Measurements from ENCODE around the gene ALDOC.
"Not testable (repeated sequence)": the region's sequence is repeated elsewhere in the genome, so short reads cannot be mapped to it uniquely, and the experiment has no call there.

Gene ALDOC

DNA sequence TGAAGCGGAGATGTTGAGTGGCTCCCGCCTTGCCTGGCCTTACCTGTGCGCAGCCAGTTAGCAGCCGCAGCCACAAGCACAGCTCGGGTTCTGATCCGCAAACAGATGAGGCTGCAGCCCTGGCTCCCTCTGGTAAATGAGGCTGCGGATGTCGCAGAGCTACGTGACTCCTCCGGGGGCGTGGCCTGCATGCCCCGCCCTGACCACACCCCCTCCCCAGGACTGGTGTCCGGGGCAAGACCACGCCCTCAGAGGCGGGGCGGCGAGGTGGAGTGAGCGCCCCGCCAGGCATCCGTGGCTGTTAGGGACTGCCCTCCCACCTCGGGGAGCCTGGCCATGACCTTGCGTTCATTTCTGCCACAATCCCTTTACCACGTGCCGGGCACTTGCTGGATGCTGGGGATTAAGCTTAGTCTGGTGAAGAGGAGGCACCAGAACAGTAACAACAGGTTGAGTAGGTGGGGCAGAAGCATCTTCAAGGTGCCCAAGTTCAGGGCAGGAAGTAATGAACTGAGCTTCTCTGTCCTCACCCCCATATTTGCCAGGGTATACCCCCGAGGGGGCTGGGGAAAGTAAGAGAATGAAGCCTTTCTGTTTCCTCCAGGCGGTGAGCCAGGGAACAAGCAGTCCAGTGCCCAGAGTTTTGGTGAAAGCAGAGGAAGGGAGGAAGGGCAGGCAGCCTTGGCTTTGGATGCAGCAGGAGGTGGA lies at the start of gene ALDOC:
TSS of gene ALDOC (minus strand) at position 138 of the 708 bp plus-strand sequence. CDS start 1,363 bp downstream, outside the sequence.
- peak; percentile 86 for DNase-seq

DNA sequence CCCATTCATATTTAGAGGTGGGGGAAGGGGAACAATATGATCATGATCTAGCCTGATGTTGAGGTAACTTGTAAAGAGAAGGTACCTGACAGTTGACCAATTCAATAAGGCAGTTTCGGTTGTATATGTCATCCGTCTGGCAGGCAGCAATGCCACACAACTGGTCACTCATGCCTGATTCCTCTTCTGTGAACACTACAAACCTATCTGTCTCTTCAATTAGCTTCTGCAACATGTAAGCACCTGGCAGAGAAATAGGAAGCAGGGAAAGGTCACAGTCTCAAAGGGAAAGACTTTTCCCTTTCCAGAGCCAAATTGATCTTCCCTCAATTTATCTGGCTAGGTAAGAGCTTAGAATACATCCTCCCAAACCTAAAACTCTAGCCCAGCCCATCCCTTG lies 47.5 kb upstream of the ALDOC start:
- no peak for DNase-seq

DNA sequence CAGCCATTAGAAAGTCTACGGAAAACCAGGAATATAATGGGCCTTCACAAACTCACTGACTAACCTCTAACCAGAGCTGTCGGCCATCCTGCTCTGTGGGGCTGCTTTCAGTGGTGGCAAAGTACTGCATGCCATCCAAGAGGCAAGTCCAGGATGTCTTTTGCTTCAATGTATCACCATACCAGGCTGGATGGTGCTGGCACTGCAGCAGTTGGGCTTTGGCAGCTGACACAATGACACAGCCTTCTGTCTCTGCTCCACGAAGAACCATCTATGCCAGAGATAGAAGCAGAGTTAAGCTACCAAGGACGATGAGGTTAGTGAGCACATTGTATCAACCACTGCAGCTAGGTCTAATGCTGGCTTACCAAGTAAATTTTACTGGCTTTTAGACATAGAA lies 47.0 kb upstream of the ALDOC start:
- no peak for DNase-seq

DNA sequence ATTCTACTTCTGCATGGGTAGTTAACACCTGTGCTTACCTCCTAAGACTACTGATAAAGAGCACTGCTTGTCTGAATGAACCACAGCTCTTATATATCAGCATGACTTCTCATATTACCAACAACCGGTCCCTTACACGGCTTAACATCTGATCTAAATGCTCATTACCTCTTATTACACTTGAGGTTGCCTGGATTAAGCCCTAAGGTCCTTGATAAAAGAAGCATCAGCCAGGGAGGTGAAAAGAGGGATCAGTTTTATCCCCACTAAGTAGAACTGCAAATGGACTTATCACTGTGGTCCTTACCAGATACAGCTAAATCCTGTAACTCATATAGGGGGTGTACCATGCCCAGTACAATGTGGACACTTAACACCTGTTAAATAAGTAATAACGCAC lies 45.5 kb upstream of the ALDOC start:
- no peak for DNase-seq

DNA sequence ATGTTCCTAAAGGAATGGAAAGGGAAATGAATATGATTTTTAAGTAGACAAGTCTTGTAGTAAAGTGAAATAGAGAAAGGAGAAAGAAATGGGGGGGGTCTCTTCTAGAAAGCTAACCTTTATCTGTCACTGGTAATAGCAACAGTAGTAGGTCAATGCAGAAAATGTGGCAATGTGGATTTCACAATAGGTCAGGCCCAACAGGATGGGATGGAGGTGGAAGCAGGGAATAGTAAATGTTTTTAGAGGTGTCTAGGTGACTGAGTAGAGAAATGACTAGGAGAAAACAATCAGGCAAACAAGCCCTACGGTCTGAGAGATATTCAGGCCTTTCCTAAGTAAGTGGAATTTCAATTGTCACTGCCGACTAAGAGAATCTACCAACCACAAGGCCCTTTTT lies 43.3 kb upstream of the ALDOC start:
- DNase-seq, result no peak

DNA sequence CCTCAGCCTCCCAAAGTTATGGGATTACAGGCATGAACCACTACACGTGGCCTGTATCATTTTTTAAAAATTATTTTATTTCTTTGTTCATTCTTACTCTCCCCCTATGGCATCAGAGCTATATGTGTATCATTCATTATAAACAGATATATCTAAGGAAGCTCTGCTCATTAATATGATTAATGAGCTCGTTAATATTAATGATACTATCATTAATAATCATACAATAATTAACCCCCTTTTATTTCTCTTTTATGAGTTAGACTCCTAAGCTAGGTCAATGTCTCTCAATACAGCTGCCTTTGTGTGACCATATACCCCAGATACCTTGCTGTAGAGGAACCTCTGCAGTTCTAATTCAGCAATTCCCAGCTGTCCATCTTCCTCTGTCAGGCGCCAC lies 41.8 kb upstream of the ALDOC start:
- DNase-seq, result no peak

DNA sequence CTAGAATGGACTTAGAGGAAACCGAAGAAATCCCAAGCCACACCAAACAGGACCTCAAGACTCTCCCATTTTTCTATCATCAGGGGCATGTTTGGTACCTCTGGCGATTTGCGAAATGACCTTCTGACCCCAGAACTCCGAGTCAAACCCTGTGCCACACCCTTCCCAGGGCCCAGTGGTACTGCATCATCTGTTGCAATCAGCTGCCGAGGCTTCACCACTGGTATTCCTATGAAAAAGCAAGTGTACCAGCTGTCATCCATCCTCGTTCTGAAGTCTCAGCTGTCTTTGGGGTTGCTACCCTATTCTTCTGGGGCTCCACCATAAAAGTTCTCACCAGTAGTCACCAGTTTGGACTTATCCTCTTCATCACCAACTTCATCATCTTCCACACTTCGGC lies 39.6 kb upstream of the ALDOC start:
- no peak for DNase-seq

DNA sequence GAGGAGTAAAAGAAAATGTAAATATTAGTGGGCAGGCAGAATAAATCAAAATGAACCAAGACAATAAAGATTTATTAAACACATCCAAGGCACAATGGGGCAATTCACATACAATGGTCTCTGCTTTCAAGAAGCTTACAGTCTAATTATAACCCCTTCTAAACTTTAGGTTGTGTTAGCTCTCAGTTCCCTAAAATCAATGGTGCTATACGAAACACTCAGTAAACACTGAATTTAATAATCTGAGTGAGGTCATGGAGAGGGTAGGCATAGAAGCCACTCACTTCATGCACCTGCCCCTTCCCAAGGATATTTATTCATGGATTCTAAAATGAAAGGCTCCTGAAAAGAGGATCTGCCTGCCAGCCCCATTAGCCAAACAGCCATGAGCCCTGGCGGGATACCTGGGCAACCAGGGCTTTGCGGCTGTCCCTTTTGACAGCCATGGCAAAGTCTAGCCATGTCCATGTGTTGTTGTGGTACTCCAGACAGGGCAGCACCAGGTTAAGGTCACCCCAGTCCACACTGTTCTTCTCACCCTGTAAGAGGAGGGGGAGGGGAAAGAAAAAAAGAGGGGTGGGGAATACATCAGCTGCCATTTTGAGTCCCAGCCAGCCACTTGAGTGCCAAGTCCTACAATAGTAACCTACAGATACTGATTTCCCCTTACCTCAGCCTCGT lies 38.7 kb upstream of the ALDOC start:
- DNase-seq, result no peak

DNA sequence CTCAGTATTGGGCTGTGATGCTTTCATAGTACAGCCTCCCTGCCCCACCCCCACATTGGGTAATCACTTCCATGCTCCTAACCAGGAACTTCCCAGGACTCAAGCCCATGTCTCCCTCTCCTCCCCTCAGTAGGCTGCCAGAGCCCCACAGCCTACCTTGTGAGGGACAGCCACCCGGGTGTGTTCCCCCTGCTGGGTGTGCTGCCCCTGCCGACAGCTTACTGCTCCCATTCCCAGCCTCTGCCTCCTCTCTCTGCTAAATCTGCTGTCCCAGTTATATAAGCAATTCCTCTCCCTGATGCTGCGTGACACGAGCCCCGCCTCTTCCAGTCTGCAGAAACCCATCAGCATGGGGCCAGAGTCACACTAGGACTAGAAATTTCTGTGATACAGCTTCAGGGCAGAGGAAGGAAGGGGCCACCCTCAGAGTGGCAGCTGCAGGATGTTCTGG lies 37.3 kb upstream of the ALDOC start, which contains the start of gene RSKR:
TSS of gene RSKR (minus strand) at position 255 of the 451 bp plus-strand sequence. CDS start at position 231, 24 bp downstream.
- DNase-seq, result no peak

DNA sequence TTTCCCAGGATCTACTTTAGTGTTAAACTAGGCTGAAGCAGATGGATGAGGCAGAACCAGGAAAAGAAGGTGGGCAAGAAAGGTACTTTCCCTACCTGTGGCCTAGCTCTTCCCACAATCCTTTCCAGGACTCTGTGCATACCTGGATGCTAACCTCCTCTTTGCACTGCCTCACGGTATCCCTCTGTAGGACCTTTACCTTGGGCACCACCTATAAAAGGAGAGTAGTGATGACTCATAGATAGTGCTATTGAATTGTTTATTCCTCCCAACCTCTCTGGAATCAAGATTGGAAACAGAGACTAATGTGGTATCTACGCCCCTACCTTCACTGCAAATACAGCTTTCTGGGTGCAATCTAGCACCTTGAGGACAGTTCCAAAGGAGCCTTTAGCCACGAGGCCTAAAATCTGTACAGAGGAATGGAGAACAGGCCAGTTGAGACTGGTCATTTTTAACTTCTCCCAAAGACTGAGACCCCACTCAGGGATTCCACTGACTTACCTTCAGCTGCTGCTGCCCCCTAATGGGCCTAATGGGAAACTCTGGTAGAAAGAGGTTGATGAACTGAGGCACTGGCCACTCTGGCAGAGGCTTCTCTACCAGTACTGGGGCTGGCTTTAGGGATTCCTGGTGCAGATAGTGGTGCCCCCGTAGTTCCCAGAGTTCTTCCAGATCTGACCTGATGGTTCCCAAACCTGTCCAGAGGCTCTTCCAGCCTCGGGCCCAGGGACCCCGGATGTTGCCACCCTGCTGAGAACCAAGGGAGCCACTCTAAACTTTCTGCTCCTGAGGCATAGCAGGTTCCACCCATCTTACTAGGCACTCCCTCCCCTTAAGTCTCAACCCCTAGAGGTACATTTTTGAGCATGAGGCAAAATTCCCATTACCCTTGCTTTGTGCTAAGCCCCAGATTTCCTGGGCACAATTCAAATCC lies 36.5 kb upstream of the ALDOC start:
- DNase-seq, result peak; percentile 21

DNA sequence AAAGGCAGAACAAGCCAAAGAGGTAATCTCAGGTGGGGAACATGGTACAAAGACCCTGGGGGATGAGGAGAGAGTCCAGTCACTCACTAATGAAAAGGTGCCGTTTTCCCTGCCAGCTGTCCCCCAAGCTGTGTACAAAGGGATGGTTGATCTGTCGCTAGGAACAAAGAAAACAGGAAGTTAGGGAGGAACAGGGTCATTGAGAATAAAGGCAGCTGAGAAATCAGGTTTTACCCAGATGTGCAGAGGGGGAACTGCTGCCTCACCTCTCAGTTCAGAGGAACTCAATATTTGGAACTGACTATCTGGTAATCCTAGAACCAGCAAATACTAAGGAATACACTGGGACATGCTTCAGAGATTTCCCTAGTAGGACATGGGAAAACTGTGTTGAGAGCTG lies 35.8 kb upstream of the ALDOC start:
- no peak for DNase-seq

DNA sequence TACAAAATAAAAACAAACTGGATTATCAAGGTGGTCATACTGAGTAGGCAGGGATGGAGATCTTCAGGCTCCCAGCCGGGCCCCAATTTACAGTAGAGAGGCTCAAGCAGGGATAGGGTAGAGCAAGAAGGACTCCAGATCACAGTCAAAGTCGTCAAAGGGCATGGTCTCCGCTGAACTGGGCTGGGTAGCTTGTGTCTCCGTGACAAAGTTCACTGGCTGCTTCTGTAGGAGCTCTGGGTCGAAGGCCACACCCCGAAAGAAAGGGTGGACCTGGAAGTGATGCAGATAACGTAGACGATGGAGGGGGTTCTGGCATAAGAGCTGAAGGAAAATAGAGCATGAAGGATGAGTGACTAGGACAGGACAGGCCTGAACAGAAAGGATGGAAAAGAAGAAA lies 33.7 kb upstream of the ALDOC start:
- no peak for DNase-seq

DNA sequence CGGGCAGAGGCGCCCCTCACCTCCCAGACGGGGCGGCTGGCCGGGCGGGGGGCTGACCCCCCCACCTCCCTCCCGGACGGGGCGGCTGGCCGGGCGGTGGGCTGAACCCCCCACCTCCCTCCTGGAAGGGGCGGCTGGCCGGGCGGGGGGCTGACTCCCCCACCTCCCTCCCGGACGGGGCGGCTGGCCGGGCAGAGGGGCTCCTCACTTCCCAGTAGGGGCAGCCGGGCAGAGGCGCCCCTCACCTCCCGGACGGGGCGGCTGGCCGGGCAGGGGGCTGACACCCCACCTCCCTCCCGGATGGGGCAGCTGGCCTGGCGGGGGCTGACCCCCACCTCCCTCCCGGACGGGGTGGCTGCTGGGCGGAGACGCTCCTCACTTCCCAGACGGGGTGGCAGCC lies 27.3 kb upstream of the ALDOC start:
- not testable (repeated sequence) for DNase-seq

DNA sequence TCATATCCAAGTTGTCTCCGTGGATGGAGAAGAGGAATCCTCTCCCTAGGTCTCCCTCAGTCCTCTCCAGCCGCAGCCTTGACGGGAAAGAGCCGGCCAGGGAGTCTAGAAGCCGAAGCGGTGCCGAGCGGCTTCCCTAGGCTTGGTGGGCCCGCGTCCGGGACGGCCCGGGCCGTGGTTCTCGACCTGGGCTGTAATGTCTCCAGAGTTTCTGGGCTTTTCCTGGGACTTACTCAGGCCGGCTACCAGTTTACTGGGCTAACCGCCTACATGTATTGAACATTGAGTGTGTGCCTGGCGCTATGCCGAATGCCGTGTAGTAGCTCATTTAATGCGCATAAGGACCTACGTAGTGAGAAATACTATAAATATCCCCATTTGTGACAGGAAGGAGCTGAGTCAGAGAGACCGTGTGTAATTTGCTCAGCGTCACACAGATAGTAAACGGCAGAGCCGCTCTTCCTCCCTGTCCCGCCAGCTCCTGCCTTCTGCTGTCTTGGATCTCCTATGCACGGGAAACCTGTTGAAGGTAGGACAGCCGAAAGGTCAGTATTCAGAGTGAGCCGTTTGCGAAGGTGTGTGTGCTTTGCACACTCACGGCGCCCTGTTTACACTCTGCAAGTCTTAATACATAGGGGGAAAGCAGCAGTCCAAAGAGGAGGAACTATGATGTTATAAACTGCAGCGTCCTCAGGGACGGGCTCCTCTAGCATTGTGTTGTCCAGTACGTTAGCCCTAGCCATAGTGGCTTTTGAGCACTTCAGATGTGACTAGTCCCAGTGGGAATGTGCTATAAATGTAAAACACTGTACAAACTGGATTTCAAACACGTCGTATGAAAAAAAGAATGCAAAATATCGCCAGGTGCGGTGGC lies 22.9 kb upstream of the ALDOC start:
- peak; percentile 71 for DNase-seq

DNA sequence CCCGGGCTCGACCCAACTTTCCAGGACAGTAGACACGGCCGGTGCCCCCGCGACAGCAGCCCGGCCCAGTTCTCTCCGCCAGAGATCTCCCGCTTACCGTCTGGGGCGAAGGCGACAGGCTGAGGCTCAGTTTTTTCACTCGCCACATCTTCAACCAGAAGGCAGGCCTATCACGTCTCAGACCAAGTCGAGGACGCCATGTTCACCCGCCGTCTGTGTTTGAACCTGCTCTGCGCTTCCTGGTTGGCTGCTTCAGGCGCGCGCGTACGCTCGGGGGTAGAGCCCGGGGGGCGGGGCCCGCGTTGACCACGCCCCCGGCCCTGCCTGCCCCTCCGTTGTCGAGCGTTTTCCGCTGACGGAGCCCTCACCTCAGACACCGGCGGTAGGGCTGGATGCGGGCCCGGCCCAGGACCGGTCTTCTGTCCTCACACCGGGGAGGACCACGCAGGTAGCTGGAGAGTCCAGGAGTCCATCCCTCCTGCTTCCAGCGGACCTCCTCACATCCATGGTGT lies 22.2 kb upstream of the ALDOC start, which contains the start of gene SPAG5:
TSS of gene SPAG5 (minus strand) at position 227 of the 512 bp plus-strand sequence. CDS start at position 148, 79 bp downstream.
- DNase-seq, result peak; percentile 84

DNA sequence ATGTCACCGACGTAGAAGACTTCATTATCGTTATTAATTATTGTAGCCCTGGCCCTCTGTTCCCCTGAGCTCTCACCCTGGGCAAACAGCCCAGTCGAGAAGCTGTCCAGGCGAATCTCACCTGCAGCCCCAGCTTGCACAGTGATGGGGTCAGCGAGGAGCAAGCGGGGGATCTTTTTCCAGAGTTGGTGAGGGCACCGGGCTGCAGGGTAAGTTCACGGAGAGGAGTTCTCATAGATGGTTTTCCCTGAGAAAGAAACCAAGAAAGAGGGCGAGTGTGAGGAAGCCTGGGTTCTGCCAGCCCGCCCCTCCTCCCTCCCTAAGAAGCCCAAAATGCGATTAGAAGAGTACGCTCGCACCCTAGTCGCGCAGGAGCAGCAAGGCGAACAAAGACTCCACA lies 21.7 kb upstream of the ALDOC start:
- DNase-seq, result no peak

DNA sequence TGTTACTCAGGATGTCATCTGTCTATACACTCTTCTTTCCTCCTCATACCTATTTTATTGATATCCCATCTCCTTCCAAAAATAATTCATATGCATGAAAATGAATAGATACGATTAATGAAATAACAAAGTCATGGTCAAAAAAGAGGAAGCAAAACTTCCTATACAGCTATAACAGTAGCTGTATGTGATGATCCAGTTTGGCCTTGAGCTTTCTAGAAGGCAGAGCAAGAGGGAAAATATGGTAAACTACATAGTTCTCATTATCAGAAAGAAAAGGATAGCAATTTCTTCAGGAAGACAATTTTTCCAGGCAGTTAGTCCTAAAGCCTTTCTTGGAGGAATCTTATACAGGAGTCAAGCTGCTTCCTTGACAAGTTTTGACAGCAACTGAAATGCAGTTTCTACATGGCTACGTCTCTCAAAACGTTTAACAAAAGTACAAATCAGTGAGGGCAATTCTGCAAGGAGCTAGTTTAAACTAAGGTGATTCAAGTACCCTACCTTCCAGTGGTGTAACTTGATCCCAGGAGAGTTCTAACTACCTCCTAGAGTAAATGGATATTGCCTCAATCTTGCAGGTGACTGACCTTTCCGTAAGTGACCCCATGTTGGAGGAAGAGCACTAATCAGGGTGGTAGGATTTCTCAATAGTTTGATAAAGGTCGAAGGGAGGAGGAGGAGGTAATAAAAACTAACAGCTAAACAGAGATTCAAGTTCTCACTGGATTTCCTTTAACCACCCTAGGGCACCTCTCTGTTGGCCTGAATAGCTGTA lies 21.1 kb upstream of the ALDOC start:
- DNase-seq, result no peak

DNA sequence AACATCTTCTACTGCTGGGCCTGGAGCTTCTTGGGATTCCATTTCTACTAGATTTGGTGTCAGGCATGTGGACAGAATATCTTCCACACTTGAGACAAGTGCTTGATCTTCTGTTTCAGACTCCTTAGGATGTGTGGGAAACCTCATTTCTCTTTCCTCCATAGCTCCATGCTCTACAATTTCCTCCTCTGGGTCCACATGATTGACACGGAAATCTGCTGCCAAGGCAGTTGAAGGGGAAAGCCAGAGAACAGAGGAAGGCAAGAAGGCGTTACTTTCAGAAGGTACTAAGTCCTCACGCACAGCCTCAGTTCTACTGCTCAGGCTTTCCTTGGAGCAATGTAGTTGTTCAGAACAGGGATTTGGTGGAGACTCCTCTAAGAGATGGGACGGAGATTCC lies 15.6 kb upstream of the ALDOC start:
- no peak for DNase-seq

DNA sequence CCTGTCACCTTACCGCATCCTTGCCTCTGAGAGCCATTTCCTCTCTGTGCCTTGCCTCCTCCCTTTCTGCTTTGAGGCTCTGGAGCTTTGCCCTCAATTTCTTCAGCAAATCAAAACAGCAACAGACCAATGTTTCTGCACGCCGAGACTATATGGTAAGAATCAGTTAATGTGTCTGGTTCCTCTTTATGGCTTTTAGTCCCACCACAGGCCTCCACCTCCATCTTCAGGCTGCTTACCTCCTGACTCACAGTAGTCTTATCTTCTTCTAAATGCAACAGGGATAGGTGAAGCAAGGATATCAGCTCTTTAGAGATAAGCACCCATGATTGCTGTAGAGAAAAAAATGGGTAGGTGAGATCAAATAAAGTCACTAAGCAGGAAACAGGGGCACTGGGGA lies 9.2 kb upstream of the ALDOC start:
- no peak for DNase-seq

DNA sequence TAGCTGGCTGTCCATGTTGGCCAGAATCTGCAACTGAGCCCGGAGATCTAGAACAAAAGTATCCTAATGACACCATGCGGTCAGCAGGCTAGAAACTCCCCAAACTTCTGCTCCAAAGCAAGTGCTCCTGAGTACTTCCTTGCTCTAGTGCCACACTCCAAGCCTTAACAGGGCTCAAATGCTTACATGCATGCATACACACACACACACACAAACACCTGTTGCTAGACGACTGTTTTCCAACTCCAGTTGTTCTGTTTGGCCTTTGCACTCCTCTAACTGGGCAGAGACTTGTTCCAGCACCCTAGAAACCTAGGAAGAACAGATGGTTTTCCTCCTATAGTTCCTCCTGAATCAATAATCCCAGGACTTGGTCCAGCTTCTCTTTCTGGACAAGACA lies 7.7 kb upstream of the ALDOC start:
- DNase-seq, result no peak

DNA sequence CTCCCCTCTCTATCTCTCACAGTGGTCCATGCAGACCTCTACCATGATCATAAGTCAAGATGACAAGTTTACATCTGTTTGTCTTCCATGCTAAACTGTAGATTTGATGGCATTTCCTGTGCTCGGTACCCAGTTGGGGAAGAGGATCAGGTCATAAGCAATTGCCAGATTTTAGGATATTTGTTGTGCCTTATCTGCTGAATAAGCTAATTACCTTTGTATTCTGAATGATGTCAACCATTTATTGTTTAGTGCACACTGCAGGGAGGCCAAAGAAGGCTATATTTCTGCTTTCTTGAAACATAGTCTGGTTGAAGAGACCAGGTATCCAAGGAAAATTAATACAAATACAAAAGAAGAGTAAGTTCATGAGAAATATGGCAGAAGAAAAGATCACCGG lies 5.8 kb upstream of the ALDOC start:
- no peak for DNase-seq

Measured in NCI-H1694 (cell line).